NCI-H1930 (cell line): Measurements from ENCODE around the gene SDSL.

Experiments
- DNase-seq, 2 experiments: peaks; one replicate each; lab custom pipeline; 2025; lab: John Stamatoyannopoulos, UW

SDSL gene

GRCh38 chr12:113449299-113449698 lies 27.1 kb downstream of the SDSL start:
- DNase-seq: no peak

DNA sequence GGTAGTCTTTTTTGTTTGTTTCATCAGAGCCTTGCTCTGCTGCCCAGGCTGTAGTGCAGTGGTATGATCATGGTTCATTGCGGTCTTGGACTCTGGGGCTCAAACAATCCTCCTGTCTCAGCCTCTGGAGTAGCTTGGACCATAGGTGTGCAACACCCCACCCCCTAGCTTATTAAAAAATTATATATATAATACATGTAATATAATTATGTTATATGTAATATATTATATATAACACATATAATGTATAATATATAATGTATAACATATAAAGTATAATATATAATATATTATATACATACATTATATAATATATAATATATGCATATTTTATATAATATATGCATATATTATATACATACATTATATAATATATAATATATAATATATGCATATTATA lies 27.7 kb downstream of the SDSL start:
- DNase-seq: no peak

GRCh38 chr12:113452458-113452857 lies 30.3 kb downstream of the SDSL start:
- DNase-seq: no peak

DNA sequence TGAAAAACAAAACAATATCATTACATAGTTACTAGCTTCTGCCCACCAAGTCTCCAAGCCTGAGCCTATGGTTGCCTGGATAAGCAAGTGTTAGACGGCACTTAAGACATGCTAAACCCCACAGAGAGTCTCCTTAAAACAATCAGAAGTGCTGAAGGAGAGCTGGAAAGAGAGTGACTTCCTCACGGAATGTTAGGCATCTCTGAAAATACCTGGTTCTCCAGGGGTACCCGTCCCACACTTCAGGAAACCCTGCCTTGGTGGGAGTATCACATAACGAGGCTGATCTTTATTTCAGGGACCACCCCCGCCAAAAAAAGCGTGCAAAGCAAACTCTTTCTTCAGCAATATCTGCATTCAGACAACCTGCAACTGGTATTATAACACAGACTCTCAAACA lies 31.1 kb downstream of the SDSL start:
- no peak for DNase-seq

- DNase-seq: no peak
These were observed 34.0 kb downstream of the SDSL start for GRCh38 chr12:113456199-113456598.

DNA sequence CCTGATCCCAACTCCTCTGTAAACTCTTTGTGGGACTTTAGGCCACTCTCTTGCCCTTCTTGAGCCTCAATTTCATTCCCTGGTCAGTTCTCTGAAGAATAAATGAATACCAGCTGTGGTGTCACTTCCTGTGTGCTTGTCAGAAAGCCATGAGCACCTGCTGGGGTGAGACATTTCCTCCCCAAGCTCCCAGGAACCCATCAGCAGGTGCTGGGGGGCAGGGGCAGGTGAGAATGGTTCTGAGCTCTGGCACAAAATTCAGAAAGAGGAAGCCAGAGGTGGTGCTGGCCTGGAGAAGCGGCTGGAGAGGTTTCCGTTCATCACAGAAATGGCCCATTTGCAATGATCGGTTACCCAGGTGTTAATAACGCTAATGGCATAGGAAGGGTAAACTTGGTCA lies 34.6 kb downstream of the SDSL start:
- DNase-seq: no peak

- DNase-seq: no peak
These were observed 35.0 kb downstream of the SDSL start for GRCh38 chr12:113457185-113457584.

GRCh38 chr12:113457710-113458109 lies 35.5 kb downstream of the SDSL start:
- DNase-seq: no peak

GRCh38 chr12:113459981-113460380 lies 37.8 kb downstream of the SDSL start:
- no peak for DNase-seq

- no peak for DNase-seq
These were observed 39.5 kb downstream of the SDSL start for GRCh38 chr12:113461666-113462065.

DNA sequence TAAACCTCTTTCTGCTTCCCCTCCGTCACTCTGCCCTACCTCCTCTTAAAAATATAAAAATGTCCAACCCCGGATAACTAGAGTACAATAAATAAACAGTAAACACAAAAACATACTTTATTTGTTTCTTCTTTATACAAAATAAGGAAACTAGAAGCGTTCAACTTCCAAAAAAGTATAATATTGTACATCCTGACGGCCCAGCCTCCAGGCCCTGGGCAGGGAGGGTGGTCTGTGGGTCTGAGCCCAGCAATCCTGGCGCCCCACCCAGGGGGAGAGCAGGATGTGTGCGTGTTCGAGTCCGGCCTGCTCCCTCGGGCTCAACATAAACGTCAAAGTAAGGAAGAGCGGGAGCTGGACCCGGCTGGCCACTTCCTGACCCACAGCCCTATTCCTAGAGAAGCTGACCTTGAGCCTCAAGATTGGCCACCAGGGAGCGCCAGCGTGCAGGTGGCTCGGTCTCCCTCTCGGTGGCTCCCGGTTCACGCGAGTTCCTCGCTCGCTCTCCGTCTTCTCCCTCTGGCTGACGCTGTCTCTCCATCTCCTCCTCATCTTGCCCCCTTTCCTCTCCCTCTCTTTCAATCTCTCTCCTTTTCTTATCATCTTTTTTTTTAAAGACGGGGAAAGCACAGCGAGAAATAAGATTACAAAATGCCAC lies 40.1 kb downstream of the SDSL start:
- peak; percentile 38 to 53 for DNase-seq

- no peak for DNase-seq
These were observed 41.0 kb downstream of the SDSL start for GRCh38 chr12:113462998-113463745.

DNA sequence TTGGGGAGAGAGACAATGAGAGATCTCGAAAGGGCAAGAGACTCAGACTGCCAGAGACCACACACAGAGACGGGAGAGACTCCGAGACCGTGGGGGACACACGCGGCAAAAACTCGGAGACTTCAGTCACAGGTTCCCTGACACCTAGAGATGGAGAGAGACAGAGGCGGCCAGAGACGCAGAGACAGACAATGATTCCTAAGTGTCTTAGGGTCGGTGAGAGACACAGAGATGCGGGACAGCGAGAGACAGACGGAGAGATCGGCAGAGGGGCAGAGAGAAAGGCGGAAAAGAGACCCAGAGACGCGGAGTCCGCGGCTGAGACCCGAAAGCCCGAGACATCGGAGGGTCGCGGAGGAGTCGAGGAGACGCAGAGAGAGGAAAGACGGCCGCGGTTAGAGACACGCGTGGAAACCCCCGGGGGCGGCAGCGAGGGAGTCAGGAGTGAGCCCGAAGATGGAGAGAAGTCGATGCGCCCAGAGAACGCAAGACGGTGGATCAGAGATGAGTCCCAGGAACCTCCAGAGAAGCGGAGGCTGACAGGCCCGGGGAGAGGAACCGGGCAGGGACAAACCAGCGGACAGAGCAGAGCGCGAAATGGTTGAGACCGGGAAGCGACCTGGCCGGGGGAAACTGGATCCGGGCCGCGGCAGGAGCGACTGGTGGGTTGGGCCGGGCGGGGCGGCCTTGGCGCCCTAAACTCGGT lies 41.7 kb downstream of the SDSL start:
- no peak for DNase-seq

DNA sequence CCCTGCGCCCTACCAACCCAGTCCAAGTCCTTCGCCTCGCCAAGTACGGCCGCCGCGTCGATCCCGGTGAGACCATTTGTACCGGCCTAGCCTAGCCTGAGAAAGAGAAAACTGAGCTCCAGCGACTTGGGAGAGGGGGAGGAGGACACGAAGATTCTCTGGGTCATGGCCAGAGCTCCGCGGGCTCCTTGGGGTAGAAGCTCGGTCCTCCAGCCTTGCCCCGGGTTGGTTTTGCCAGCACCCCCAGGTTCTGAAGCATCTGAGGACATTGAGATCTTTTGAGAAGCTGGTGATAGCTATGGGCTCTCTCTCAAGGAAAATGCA lies 42.2 kb downstream of the SDSL start:
- DNase-seq: no peak

- no peak for DNase-seq
These were observed 42.9 kb downstream of the SDSL start for GRCh38 chr12:113464852-113465719.

- no peak for DNase-seq
These were observed 43.8 kb downstream of the SDSL start for GRCh38 chr12:113465808-113466453.

GRCh38 chr12:113466454-113467141 lies 44.4 kb downstream of the SDSL start:
- no peak for DNase-seq

DNA sequence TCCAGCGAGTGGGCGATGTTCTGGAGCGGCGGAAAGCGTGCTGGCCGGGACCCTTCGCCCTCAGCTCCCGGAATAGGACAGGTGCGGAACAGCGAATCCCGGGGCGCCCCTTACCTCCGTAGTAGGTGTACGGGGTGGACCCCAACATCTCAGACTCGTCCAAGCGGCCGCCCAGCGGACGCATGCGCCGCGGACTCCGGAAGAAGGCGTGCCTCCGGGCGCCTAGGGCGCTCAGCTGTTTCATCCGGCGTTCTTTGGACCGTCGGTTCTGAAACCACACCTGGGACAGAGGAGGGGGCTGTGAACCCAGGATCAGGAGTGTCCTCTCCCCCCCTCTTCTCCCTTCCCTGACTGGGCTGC lies 44.9 kb downstream of the SDSL start:
- DNase-seq: no peak

DNA sequence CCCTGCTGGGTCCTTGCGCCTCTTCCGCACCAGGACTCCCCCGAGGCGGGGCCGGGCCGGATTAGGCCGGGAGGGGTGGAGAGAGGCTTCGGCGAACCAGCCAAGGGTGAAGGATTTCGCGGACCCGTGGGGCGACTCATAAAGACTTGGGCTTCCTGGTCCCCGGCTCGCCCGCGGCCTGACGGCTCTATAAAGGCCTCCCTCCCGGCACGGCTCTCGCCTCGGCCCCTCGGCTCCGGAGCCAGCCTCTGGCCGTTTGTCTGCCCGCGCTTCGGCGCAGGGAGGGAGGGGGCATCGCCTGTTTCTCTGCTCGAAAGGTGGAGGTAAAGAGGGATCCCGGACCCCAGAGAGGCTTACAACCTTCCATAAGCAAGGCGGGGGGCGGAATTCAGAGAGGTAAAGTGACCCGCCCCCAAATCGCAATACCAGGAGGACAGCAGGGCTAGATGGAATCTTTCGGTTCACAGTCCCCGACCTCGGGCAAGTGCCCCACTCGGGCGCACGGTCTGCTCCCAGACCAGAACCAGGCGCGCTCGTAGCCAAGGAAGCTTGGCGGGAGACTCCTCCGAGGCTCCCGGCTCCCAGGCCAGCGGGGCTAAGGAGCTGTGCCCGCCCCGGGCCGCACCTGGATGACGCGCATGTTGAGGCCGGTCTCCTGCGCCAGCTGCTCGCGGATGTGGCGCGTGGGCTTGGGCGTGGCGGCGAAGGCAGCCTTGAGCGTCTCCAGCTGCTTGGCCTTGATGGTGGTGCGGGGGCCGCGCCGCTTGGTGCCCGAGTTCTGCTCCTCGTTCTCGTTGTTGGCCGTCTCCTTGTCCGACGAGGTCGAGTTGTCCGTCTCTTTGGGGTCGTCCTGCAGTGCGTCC lies 45.6 kb downstream of the SDSL start:
- no peak for DNase-seq
